ENCODE results near the gene RNPEPL1.

- TF ChIP-seq CTCF (IDR thresholded peaks at IDR 0.05) (no peak), RAD21 (conservative IDR thresholded peaks at IDR 0.05 in 1 of 2, IDR thresholded peaks at IDR 0.05 in 1 of 2) (no peak), POLR2A (IDR thresholded peaks at IDR 0.05; ENCODE audit: low read length) (peak; percentile 47), MAX (IDR thresholded peaks at IDR 0.05) (0 out of 2 replicates have a peak, but pooled peaks have one; percentile 20), POLR2AphosphoS2 (conservative IDR thresholded peaks at IDR 0.05; ENCODE audit: low read length) (no peak), NPAS2 (CRISPR knock-in tag; IDR thresholded peaks at IDR 0.05; ENCODE audit: borderline replicate concordance) (no peak), JUNB (IDR thresholded peaks at IDR 0.05) (no peak)
Observed at GRCh38 chr2:240568678-240569522, 616 bp downstream of the RNPEPL1 start.

All from A549 (cell line).